ENCODE results near the gene SLC22A7.

GRCh38 chr6:43268355-43268700, 29.7 kb upstream of the SLC22A7 start:
- TF ChIP-seq CTCF (IDR thresholded peaks at IDR 0.05; ENCODE audit: low read length), result no peak
- no peak for TF ChIP-seq EZH2 (optimal IDR thresholded peaks at IDR 0.05; ENCODE audit: low read depth, low read length)
- TF ChIP-seq EZH2phosphoT487 (IDR thresholded peaks at IDR 0.05; ENCODE audit: low read length), result no peak
